SW 1271 (cell line): ENCODE results near the gene DHRSX.
"Not testable (repeated sequence)": the region's sequence is repeated elsewhere in the genome, so short reads cannot be mapped to it uniquely, and the experiment has no call there.

Experiments
- DNase-seq, 2 experiments: peaks; one replicate each; lab custom pipeline; 2025; lab: John Stamatoyannopoulos, UW

Gene DHRSX

GRCh38 chrX:2474963-2475726 is 25.6 kb downstream of the DHRSX start:
- DNase-seq: no peak

- DNase-seq: no peak
Measured at GRCh38 chrX:2474280-2474962, 26.4 kb downstream of the DHRSX start.

GRCh38 chrX:2473064-2473463 is 27.7 kb downstream of the DHRSX start:
- DNase-seq: not testable (repeated sequence)

- DNase-seq: no peak
Measured at GRCh38 chrX:2471641-2472040, 29.1 kb downstream of the DHRSX start.

- not testable (repeated sequence) for DNase-seq
Measured at GRCh38 chrX:2471126-2471525, 29.6 kb downstream of the DHRSX start.

GRCh38 chrX:2469852-2470251 is 30.9 kb downstream of the DHRSX start:
- not testable (repeated sequence) for DNase-seq

GRCh38 chrX:2469196-2469685 is 31.5 kb downstream of the DHRSX start:
- no peak for DNase-seq

GRCh38 chrX:2468261-2469195 is 32.2 kb downstream of the DHRSX start:
- DNase-seq: no peak

- no peak for DNase-seq
Measured at GRCh38 chrX:2466876-2467656, 33.7 kb downstream of the DHRSX start.

GRCh38 chrX:2464677-2465166 is 36.1 kb downstream of the DHRSX start:
- no peak for DNase-seq

- DNase-seq: no peak
Measured at GRCh38 chrX:2463973-2464676, 36.7 kb downstream of the DHRSX start.

- not testable (repeated sequence) for DNase-seq
Measured at GRCh38 chrX:2463481-2463880, 37.3 kb downstream of the DHRSX start.

- DNase-seq: no peak
Measured at GRCh38 chrX:2462780-2463179, 38.0 kb downstream of the DHRSX start.

GRCh38 chrX:2462074-2462473 is 38.7 kb downstream of the DHRSX start:
- no peak for DNase-seq

- no peak for DNase-seq
Measured at GRCh38 chrX:2461711-2462016, 39.1 kb downstream of the DHRSX start.

- DNase-seq: not testable (repeated sequence)
Measured at GRCh38 chrX:2460821-2461710, 39.7 kb downstream of the DHRSX start.

GRCh38 chrX:2460048-2460447 is 40.7 kb downstream of the DHRSX start:
- DNase-seq: not testable (repeated sequence)

- DNase-seq: no peak
Measured at GRCh38 chrX:2458309-2458708, 42.5 kb downstream of the DHRSX start.

GRCh38 chrX:2457289-2458133 is 43.3 kb downstream of the DHRSX start:
- DNase-seq: no peak
